GM23338 (cell line): ENCODE measurements around the gene ECE2. TPM values are rescaled to one million over a fixed set of nuclear protein-coding genes. Genes with fewer than 3 reads are reported as not detected.

Experiments used
- ATAC-seq: fragments of 200-7000 bp; cut with Tn5 transposase; 3 replicates; pipeline ENCODE4 v1.9.1; 2020
- DNase-seq: peaks from one replicate; pipeline ENCODE4 v3.0.0-alpha.2; 2015; ENCODE audit warnings: low spot score
- H2AFZ ChIP-seq: fragments of 200-600 bp; sonication (generic); 2 replicates; pipeline ENCODE4 v1.8.0; 2016; ENCODE audit warnings: antibody characterized with exemption, mild to moderate bottlenecking, moderate library complexity
- H3F3A ChIP-seq: fragments of 200-600 bp; sonication (generic); replicated peaks from 2 replicates; pipeline ENCODE4 v1.8.0; 2017; ENCODE audit warnings: antibody characterized with exemption, mixed run types, low read depth
- H3K27ac ChIP-seq: fragments of 200-600 bp; sonication (generic); 2 replicates; pipeline ENCODE4 v1.6.1; 2016; ENCODE audit warnings: low read depth
- H3K27me3 ChIP-seq: fragments of 200-600 bp; sonication (generic); 2 replicates; pipeline ENCODE4 v1.8.0; 2016; ENCODE audit warnings: mild to moderate bottlenecking, mixed run types, moderate library complexity; ENCODE audit not compliant: insufficient read depth
- H3K36me3 ChIP-seq: fragments of 200-600 bp; sonication (generic); 2 replicates; pipeline ENCODE4 v1.8.0; 2016; ENCODE audit warnings: mild to moderate bottlenecking; ENCODE audit not compliant: insufficient read depth
- H3K4me1 ChIP-seq: fragments of 200-600 bp; sonication (generic); 2 replicates; pipeline ENCODE4 v1.8.0; 2016; ENCODE audit warnings: mild to moderate bottlenecking, moderate library complexity; ENCODE audit not compliant: insufficient read depth
- H3K4me2 ChIP-seq: fragments of 200-600 bp; sonication (generic); 2 replicates; pipeline ENCODE4 v1.7.1; 2017; ENCODE audit warnings: mixed run types
- H3K4me3 ChIP-seq: fragments of 200-600 bp; sonication (generic); 2 replicates; pipeline ENCODE4 v1.6.1; 2016; ENCODE audit warnings: mixed run types
- H3K79me2 ChIP-seq: fragments of 200-600 bp; sonication (generic); replicated peaks from 2 replicates; pipeline ENCODE4 v1.8.0; 2017; ENCODE audit warnings: mild to moderate bottlenecking; ENCODE audit not compliant: insufficient read depth
- H3K9me2 ChIP-seq: fragments of 200-600 bp; sonication (generic); 2 replicates; pipeline ENCODE4 v1.8.0; 2017; ENCODE audit not compliant: insufficient read depth
- H4K20me1 ChIP-seq: fragments of 200-600 bp; sonication (generic); replicated peaks from 2 replicates; pipeline ENCODE4 v1.8.0; 2017; ENCODE audit warnings: mild to moderate bottlenecking; ENCODE audit not compliant: insufficient read depth
- H3K27ac Mint-ChIP-seq: 2 replicates; pipeline ENCODE4 v1.8.0; 2020; ENCODE audit warnings: inconsistent platforms, mild to moderate bottlenecking, moderate library complexity, mixed read lengths
- H3K27me3 Mint-ChIP-seq: 3 replicates; pipeline ENCODE4 v1.8.0; 2022; ENCODE audit warnings: low read depth, mild to moderate bottlenecking, moderate library complexity, mixed read lengths, inconsistent platforms; ENCODE audit not compliant: insufficient read depth, poor library complexity
- H3K36me3 Mint-ChIP-seq: 3 replicates; pipeline ENCODE4 v1.8.0; 2021; ENCODE audit warnings: low read depth, mild to moderate bottlenecking, inconsistent platforms, moderate library complexity, mixed read lengths
- H3K4me1 Mint-ChIP-seq: 3 replicates; pipeline ENCODE4 v1.8.0; 2020; ENCODE audit warnings: mild to moderate bottlenecking, inconsistent platforms, mixed read lengths
- H3K4me3 Mint-ChIP-seq: 3 replicates; pipeline ENCODE4 v1.8.0; 2021; ENCODE audit warnings: moderate library complexity, mild to moderate bottlenecking, inconsistent platforms, mixed read lengths
- H3K9me3 Mint-ChIP-seq: 3 replicates; pipeline ENCODE4 v1.8.0; 2020; ENCODE audit warnings: moderate library complexity, mild to moderate bottlenecking, inconsistent platforms, mixed read lengths
- CREB1 ChIP-seq: fragments of 250-450 bp; sonication (Bioruptor Pico); IDR thresholded peaks from 2 replicates; pipeline ENCODE4 v1.5.0; 2020; ENCODE audit warnings: low read depth, mild to moderate bottlenecking, moderate library complexity
- EZH2 ChIP-seq: fragments of 200-600 bp; sonication (generic); IDR thresholded peaks from one replicate; pipeline ENCODE4 v1.8.0; 2017; ENCODE audit warnings: antibody characterized with exemption, mild to moderate bottlenecking, low read depth; ENCODE audit not compliant: unreplicated experiment
- EZH2phosphoT487 ChIP-seq: fragments of 200-600 bp; sonication (generic); IDR thresholded peaks from one replicate; pipeline ENCODE4 v1.8.1; 2018; ENCODE audit warnings: antibody characterized with exemption; ENCODE audit not compliant: unreplicated experiment
- JUNB ChIP-seq: IDR thresholded peaks from one replicate; pipeline ENCODE4 v1.6.1; 2016; ENCODE audit warnings: antibody characterized with exemption; ENCODE audit not compliant: unreplicated experiment
- NANOG ChIP-seq: IDR thresholded peaks from 2 replicates; pipeline ENCODE4 v1.6.1; 2016; ENCODE audit warnings: antibody characterized with exemption, borderline replicate concordance
- POLR2AphosphoS5 ChIP-seq: IDR thresholded peaks from 2 replicates; pipeline ENCODE4 v1.6.1; 2016; ENCODE audit warnings: antibody characterized with exemption, low read depth
- STAT1 ChIP-seq: IDR thresholded peaks from one replicate; pipeline ENCODE4 v1.6.1; 2016; ENCODE audit warnings: antibody characterized with exemption; ENCODE audit not compliant: unreplicated experiment
- ZNF114 ChIP-seq: fragments of 250-450 bp; sonication (Bioruptor Pico); IDR thresholded peaks from 2 replicates; pipeline ENCODE4 v1.5.0; 2020; ENCODE audit warnings: mild to moderate bottlenecking, moderate library complexity
- polyA plus RNA-seq: library from polyadenylated mRNA; unstranded; fragments of >200 nt; fragmentation: Nextera tagmentation; extraction: Ambion mirVana; gene quantifications from 2 replicates; pipeline ENCODE4 v1.2.1, GENCODE V29; 2016
- total RNA-seq: library from RNA; depleted of rRNA; stranded (reverse); fragments of >200 nt; shearing (Covaris generic); gene quantifications from 2 replicates; pipeline ENCODE4 v1.2.3, GENCODE V29; 2014
- TF ChIP-seq, protein P1 (sequence below): fragments of 250-450 bp; sonication (Bioruptor Pico); IDR thresholded peaks from 2 replicates; pipeline ENCODE4 v1.5.0; 2020; ENCODE audit warnings: mild to moderate bottlenecking, moderate library complexity
- TF ChIP-seq, protein P2 (sequence below), 2 experiments: fragments of 200-600 bp in 1 of 2; sonication (generic) in 1 of 2; conservative IDR thresholded peaks; 2 replicates each; pipeline versions ENCODE4 v1.5.1 to v1.6.1; 2016 to 2017; ENCODE audit warnings: antibody characterized with exemption in 2 of 2, low read depth in 2 of 2, mild to moderate bottlenecking in 2 of 2, moderate library complexity in 1 of 2
- TF ChIP-seq, protein P3 (sequence below): IDR thresholded peaks from one replicate; pipeline ENCODE4 v1.6.1; 2018; ENCODE audit warnings: antibody characterized with exemption; ENCODE audit not compliant: unreplicated experiment
- TF ChIP-seq, protein P4 (sequence below): IDR thresholded peaks from 2 replicates; pipeline ENCODE4 v1.6.1; 2016; ENCODE audit warnings: antibody characterized with exemption

The ECE2 gene
- total and polyA plus RNA-seq, 2 experiments from 2014 or later, result 0.24 to 0.48 TPM

DNA sequence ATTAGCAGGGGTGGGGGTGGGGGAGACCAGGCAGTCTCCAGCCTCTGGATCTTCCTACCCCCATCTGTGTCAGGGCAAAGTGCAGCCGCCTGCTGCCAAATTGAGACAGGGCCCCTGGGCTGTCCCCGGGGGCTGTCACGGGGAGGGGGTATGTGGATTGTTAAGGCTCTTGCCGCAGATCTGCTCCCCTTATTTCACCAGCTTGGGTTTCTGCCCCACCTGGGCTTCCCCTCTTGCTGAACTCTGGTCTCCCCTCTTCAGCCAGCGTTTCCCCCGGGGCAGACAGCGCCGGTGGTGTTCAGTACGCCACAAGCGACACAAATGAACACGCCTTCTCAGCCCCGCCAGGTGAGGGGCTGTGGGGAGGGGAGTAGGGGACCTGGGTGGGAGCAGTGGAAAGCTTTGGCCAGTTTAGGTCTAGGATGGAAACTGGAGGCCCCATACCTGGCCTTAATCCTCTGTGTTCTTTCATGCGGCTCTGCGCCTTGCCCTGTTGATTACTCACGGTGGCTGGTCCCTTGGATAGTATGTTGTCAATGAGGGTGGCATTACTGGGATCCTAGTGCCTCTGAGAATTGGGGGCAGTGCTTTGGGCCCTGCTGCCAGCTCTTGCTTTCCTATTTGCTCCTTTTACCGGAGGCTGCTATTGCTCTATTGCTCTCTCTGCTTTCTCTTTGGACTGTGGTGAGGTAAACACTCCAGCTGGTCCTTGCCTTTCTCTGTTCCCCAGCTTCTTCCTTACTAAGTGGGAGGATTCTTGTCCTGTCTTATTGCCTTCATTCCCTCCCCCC is 40.2 kb downstream of the ECE2 start:
- Histone ChIP-seq H3K4me3 (peak overlapping the region; percentile 92), H3K79me2 (peaks cover 61% of the 10 kb centered on the region), H3K27me3 (no peaks in the 10 kb centered on the region), H2AFZ (no peak overlapping the region), H3F3A (peaks cover 8% of the 10 kb centered on the region; the same call in 1 of the 2 replicates), H3K4me2 (peak overlapping the region; percentile 93), H3K27ac (no peak overlapping the region), H3K9me2 (no peaks in the 10 kb centered on the region), H4K20me1 (peaks cover 47% of the 10 kb centered on the region), H3K36me3 (peaks cover 28% of the 10 kb centered on the region), H3K4me1 (peaks cover 11% of the 10 kb centered on the region)
- ATAC-seq (no peak; the same call in 2 of the 3 replicates), DNase-seq (no peak)
- H3K27ac Mint-ChIP-seq, result peak overlapping the region; percentile 83; the same call in 1 of the 2 replicates
- H3K4me3 Mint-ChIP-seq, result peak overlapping the region; percentile 92
- H3K4me1 Mint-ChIP-seq, result peaks cover 29% of the 10 kb centered on the region
- H3K36me3 Mint-ChIP-seq, result peaks cover 52% of the 10 kb centered on the region
- H3K27me3 Mint-ChIP-seq, result peaks cover 22% of the 10 kb centered on the region
- TF ChIP-seq JUNB (no peak), EZH2phosphoT487 (no peak), POLR2AphosphoS5 (no peak), EZH2 (no peak), STAT1 (no peak), NANOG (no peak), CREB1 (CRISPR knock-in tag) (no peak), ZNF114 (CRISPR knock-in tag) (no peak)
- TF ChIP-seq, protein P1, sequence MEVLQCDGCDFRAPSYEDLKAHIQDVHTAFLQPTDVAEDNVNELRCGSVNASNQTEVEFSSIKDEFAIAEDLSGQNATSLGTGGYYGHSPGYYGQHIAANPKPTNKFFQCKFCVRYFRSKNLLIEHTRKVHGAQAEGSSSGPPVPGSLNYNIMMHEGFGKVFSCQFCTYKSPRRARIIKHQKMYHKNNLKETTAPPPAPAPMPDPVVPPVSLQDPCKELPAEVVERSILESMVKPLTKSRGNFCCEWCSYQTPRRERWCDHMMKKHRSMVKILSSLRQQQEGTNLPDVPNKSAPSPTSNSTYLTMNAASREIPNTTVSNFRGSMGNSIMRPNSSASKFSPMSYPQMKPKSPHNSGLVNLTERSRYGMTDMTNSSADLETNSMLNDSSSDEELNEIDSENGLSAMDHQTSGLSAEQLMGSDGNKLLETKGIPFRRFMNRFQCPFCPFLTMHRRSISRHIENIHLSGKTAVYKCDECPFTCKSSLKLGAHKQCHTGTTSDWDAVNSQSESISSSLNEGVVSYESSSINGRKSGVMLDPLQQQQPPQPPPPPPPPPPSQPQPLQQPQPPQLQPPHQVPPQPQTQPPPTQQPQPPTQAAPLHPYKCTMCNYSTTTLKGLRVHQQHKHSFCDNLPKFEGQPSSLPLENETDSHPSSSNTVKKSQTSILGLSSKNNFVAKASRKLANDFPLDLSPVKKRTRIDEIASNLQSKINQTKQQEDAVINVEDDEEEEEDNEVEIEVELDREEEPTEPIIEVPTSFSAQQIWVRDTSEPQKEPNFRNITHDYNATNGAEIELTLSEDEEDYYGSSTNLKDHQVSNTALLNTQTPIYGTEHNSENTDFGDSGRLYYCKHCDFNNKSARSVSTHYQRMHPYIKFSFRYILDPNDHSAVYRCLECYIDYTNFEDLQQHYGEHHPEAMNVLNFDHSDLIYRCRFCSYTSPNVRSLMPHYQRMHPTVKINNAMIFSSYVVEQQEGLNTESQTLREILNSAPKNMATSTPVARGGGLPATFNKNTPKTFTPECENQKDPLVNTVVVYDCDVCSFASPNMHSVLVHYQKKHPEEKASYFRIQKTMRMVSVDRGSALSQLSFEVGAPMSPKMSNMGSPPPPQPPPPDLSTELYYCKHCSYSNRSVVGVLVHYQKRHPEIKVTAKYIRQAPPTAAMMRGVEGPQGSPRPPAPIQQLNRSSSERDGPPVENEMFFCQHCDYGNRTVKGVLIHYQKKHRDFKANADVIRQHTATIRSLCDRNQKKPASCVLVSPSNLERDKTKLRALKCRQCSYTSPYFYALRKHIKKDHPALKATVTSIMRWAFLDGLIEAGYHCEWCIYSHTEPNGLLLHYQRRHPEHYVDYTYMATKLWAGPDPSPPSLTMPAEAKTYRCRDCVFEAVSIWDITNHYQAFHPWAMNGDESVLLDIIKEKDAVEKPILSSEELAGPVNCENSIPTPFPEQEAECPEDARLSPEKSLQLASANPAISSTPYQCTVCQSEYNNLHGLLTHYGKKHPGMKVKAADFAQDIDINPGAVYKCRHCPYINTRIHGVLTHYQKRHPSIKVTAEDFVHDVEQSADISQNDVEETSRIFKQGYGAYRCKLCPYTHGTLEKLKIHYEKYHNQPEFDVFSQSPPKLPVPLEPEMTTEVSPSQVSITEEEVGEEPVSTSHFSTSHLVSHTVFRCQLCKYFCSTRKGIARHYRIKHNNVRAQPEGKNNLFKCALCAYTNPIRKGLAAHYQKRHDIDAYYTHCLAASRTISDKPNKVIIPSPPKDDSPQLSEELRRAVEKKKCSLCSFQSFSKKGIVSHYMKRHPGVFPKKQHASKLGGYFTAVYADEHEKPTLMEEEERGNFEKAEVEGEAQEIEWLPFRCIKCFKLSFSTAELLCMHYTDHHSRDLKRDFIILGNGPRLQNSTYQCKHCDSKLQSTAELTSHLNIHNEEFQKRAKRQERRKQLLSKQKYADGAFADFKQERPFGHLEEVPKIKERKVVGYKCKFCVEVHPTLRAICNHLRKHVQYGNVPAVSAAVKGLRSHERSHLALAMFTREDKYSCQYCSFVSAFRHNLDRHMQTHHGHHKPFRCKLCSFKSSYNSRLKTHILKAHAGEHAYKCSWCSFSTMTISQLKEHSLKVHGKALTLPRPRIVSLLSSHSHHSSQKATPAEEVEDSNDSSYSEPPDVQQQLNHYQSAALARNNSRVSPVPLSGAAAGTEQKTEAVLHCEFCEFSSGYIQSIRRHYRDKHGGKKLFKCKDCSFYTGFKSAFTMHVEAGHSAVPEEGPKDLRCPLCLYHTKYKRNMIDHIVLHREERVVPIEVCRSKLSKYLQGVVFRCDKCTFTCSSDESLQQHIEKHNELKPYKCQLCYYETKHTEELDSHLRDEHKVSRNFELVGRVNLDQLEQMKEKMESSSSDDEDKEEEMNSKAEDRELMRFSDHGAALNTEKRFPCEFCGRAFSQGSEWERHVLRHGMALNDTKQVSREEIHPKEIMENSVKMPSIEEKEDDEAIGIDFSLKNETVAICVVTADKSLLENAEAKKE, result no peak
- TF ChIP-seq, protein P2, sequence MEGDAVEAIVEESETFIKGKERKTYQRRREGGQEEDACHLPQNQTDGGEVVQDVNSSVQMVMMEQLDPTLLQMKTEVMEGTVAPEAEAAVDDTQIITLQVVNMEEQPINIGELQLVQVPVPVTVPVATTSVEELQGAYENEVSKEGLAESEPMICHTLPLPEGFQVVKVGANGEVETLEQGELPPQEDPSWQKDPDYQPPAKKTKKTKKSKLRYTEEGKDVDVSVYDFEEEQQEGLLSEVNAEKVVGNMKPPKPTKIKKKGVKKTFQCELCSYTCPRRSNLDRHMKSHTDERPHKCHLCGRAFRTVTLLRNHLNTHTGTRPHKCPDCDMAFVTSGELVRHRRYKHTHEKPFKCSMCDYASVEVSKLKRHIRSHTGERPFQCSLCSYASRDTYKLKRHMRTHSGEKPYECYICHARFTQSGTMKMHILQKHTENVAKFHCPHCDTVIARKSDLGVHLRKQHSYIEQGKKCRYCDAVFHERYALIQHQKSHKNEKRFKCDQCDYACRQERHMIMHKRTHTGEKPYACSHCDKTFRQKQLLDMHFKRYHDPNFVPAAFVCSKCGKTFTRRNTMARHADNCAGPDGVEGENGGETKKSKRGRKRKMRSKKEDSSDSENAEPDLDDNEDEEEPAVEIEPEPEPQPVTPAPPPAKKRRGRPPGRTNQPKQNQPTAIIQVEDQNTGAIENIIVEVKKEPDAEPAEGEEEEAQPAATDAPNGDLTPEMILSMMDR (conservative IDR thresholded peaks at IDR 0.05; ENCODE audit: low read depth in 2 of 2), result no peak
- TF ChIP-seq, protein P3, sequence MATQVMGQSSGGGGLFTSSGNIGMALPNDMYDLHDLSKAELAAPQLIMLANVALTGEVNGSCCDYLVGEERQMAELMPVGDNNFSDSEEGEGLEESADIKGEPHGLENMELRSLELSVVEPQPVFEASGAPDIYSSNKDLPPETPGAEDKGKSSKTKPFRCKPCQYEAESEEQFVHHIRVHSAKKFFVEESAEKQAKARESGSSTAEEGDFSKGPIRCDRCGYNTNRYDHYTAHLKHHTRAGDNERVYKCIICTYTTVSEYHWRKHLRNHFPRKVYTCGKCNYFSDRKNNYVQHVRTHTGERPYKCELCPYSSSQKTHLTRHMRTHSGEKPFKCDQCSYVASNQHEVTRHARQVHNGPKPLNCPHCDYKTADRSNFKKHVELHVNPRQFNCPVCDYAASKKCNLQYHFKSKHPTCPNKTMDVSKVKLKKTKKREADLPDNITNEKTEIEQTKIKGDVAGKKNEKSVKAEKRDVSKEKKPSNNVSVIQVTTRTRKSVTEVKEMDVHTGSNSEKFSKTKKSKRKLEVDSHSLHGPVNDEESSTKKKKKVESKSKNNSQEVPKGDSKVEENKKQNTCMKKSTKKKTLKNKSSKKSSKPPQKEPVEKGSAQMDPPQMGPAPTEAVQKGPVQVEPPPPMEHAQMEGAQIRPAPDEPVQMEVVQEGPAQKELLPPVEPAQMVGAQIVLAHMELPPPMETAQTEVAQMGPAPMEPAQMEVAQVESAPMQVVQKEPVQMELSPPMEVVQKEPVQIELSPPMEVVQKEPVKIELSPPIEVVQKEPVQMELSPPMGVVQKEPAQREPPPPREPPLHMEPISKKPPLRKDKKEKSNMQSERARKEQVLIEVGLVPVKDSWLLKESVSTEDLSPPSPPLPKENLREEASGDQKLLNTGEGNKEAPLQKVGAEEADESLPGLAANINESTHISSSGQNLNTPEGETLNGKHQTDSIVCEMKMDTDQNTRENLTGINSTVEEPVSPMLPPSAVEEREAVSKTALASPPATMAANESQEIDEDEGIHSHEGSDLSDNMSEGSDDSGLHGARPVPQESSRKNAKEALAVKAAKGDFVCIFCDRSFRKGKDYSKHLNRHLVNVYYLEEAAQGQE, result no peak
- TF ChIP-seq, protein P4, sequence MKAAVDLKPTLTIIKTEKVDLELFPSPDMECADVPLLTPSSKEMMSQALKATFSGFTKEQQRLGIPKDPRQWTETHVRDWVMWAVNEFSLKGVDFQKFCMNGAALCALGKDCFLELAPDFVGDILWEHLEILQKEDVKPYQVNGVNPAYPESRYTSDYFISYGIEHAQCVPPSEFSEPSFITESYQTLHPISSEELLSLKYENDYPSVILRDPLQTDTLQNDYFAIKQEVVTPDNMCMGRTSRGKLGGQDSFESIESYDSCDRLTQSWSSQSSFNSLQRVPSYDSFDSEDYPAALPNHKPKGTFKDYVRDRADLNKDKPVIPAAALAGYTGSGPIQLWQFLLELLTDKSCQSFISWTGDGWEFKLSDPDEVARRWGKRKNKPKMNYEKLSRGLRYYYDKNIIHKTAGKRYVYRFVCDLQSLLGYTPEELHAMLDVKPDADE, result no peak
- H3K9me3 Mint-ChIP-seq, result no peaks in the 10 kb centered on the region
